HG03558 (cell line): Measurements from ENCODE around the gene GABRR3.
A peak's percentile ranks its signal among the peaks of the same experiment; 100 is the strongest.
"Not testable (repeated sequence)": the region's sequence is repeated elsewhere in the genome, so short reads cannot be mapped to it uniquely, and the experiment has no call there.

ENCODE experiments used
- ATAC-seq: cut with Tn5 transposase; IDR thresholded peaks from one replicate; pipeline ENCODE4 v1.9.1; 2021; ENCODE audit warnings: moderate number of reproducible peaks; ENCODE audit not compliant: unreplicated experiment; ENCODE audit errors: extremely low read depth

Gene GABRR3

GRCh38 chr3:98022978-98023820 is 11.9 kb downstream of the GABRR3 start:
- no peak for ATAC-seq

GRCh38 chr3:98021830-98022560 is 13.1 kb downstream of the GABRR3 start:
- ATAC-seq: no peak

GRCh38 chr3:98020412-98020811 is 14.7 kb downstream of the GABRR3 start:
- ATAC-seq: no peak

GRCh38 chr3:98018301-98018700 is 16.8 kb downstream of the GABRR3 start:
- no peak for ATAC-seq

- ATAC-seq: no peak
Measured at GRCh38 chr3:98014268-98014585, 20.9 kb downstream of the GABRR3 start.

- no peak for ATAC-seq
Measured at GRCh38 chr3:98013411-98014267, 21.5 kb downstream of the GABRR3 start.

- ATAC-seq: no peak
Measured at GRCh38 chr3:98012979-98013378, 22.1 kb downstream of the GABRR3 start.

- ATAC-seq: not testable (repeated sequence)
Measured at GRCh38 chr3:98010883-98011449, 24.1 kb downstream of the GABRR3 start.

GRCh38 chr3:98010194-98010882 is 24.8 kb downstream of the GABRR3 start:
- no peak for ATAC-seq

- peak; percentile 33 for ATAC-seq
Measured at GRCh38 chr3:98008855-98009254, 26.3 kb downstream of the GABRR3 start.

- no peak for ATAC-seq
Measured at GRCh38 chr3:98005438-98005837, 29.7 kb downstream of the GABRR3 start.

- no peak for ATAC-seq
Measured at GRCh38 chr3:98004721-98005120, 30.4 kb downstream of the GABRR3 start.

- ATAC-seq: peak; percentile 53
Measured at GRCh38 chr3:98003306-98003969, 31.7 kb downstream of the GABRR3 start.

- no peak for ATAC-seq
Measured at GRCh38 chr3:98002717-98003116, 32.4 kb downstream of the GABRR3 start.

- ATAC-seq: no peak
Measured at GRCh38 chr3:97999994-98000393, 35.1 kb downstream of the GABRR3 start.

GRCh38 chr3:97999103-97999502 is 36.0 kb downstream of the GABRR3 start:
- ATAC-seq: no peak

GRCh38 chr3:97996988-97997387 is 38.1 kb downstream of the GABRR3 start:
- no peak for ATAC-seq

- no peak for ATAC-seq
Measured at GRCh38 chr3:97994328-97994945, 40.7 kb downstream of the GABRR3 start.

GRCh38 chr3:97993526-97993925 is 41.6 kb downstream of the GABRR3 start:
- ATAC-seq: no peak
